ENCODE data around the gene PGGHG. TPM values are rescaled to one million over a fixed set of nuclear protein-coding genes. Genes with fewer than 3 reads are reported as not detected.
"Not testable (repeated sequence)": the region's sequence is repeated elsewhere in the genome, so short reads cannot be mapped to it uniquely, and the experiment has no call there.

PGGHG gene
- total RNA-seq, 6 experiments from 2014 or later, result 7.7 to 110 (median 13.8) TPM

DNA sequence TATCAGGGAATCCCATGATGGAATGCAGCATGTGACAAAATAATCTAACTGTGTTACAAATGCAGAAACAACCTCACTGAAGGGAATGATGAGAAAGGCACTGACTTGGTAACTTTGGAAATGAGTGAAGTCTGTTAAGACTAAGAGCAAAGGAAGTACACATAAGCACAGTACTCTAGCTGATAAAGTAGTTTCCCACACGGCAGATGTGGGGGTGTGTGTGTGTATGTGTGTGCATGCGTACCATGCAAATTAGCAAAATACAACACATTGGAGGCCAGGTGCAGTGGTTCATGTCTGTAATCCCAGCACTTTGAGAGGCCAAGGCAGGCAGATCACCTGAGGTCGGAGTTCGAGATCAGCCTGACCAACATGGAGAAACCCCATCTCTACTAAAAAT, 27.3 kb upstream of the PGGHG start:
- Histone ChIP-seq H3K27ac (no peak overlapping the region), H3K4me3 (no peak overlapping the region), H3K9me3 (peaks cover 0 to 4% (median 0%) of the 10 kb centered on the region in 4 donors), H3K4me1 (no peaks in the 10 kb centered on the region), H3K27me3 (no peaks in the 10 kb centered on the region), H3K36me3 (no peaks in the 10 kb centered on the region)
- DNase-seq (no peak), ATAC-seq (no peak)
- WGBS (ENCODE audit: insufficient coverage, low coverage, low lambda C conversion rate, missing lambda C conversion rate), result 81% methylated on average over 4 of the region's 4 CpGs
- TF ChIP-seq, protein P1, sequence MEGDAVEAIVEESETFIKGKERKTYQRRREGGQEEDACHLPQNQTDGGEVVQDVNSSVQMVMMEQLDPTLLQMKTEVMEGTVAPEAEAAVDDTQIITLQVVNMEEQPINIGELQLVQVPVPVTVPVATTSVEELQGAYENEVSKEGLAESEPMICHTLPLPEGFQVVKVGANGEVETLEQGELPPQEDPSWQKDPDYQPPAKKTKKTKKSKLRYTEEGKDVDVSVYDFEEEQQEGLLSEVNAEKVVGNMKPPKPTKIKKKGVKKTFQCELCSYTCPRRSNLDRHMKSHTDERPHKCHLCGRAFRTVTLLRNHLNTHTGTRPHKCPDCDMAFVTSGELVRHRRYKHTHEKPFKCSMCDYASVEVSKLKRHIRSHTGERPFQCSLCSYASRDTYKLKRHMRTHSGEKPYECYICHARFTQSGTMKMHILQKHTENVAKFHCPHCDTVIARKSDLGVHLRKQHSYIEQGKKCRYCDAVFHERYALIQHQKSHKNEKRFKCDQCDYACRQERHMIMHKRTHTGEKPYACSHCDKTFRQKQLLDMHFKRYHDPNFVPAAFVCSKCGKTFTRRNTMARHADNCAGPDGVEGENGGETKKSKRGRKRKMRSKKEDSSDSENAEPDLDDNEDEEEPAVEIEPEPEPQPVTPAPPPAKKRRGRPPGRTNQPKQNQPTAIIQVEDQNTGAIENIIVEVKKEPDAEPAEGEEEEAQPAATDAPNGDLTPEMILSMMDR (IDR thresholded peaks at IDR 0.05), result no peak
- TF ChIP-seq POLR2A (IDR thresholded peaks at IDR 0.05), result no peak
- intact Hi-C loops (cut with DNase I), result no loop called here

DNA sequence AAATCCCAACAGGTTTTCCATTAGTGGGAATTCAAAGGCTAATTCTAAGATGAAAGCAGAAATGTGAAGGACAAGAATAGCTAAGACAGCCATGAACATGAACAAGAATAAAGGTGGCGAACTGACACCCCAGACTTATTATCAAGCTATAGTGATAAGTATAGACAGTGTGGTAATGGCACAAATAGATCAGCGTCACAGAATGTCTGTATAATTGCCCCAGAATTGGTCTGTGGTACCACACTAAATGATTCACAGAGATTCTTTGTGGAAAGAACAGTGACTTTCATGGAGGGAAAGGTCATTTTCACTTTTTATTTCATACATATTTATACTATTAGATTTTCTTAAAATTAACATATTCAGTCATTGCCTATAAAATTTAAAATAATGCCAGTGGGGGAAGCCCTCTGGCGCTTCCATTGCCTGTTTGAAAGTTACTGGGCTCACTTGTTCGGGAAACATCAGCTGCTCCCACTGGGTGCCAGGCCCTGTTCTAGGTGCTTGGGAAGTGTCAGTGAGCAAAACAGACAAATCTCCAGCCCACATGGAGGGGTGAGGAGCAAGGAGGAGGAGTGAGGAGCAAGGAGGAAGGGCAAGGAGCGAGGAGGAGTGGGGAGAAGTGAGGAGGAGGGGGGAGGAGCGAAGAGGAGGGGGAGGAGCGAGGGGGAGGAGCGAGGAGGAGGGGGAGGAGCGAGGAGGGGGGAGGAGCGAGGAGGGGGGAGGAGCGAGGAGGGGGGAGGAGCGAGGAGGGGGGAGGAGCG, 22.1 kb upstream of the PGGHG start:
- Histone ChIP-seq H3K4me1 (no peaks in the 10 kb centered on the region), H3K27ac (no peak overlapping the region), H3K9me3 (peaks cover 0 to 4% (median 0%) of the 10 kb centered on the region in 4 donors), H3K36me3 (no peaks in the 10 kb centered on the region), H3K27me3 (no peaks in the 10 kb centered on the region), H3K4me3 (no peak overlapping the region)
- ATAC-seq, result no peak
- 69% methylated on average over 9 of the region's 13 CpGs for WGBS (ENCODE audit: insufficient coverage, low coverage, low lambda C conversion rate, missing lambda C conversion rate)
- intact Hi-C loops (cut with DNase I), result no loop called here
- DNase-seq, result peak in 1 of 3 donors; percentile 20
- TF ChIP-seq, protein P1 (IDR thresholded peaks at IDR 0.05), result no peak
- no peak for TF ChIP-seq POLR2A (IDR thresholded peaks at IDR 0.05)

DNA sequence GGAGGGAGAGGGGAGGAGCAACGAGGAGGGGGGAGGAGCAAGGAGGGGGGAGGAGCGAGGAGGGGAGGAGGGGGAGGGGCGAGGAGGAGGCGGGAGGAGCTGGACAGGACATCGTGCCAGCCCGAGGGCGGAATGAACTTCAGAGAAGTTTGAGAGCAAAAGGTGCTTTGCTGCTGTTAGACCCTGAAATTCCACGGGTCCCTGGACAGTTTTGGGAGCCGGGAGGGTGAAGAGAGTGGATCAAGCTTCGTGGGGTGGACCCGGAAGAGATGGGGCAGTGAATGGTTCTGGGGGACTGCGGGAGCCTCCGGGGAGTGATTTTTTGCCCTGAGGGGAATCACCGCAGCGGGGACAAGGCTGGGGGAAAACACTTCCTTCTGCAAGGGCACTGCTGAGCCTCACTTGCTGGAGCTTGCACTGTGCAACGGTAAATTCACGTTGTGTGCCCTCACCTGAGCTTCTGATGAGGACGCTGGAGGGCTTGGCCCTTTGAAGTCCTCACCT, 21.4 kb upstream of the PGGHG start:
- peak overlapping the region in 2 of 3 donors; percentile 13 to 17 for H3K4me3 ChIP-seq
- 34% methylated on average over 8 of the region's 18 CpGs for WGBS (ENCODE audit: insufficient coverage, low coverage, low lambda C conversion rate, missing lambda C conversion rate)
- H3K27ac ChIP-seq, result peak overlapping the region; percentile 53 to 69 (median 63)
- intact Hi-C loops (cut with DNase I), result no loop called here
- H3K9me3 ChIP-seq, result peaks cover 0 to 4% (median 0%) of the 10 kb centered on the region in 4 donors
- peak; percentile 61 to 74 (median 61) for DNase-seq
- H3K27me3 ChIP-seq, result no peaks in the 10 kb centered on the region
- peak; percentile 35 for TF ChIP-seq POLR2A (IDR thresholded peaks at IDR 0.05)
- TF ChIP-seq, protein P1 (IDR thresholded peaks at IDR 0.05), result no peak
- no peaks in the 10 kb centered on the region for H3K4me1 ChIP-seq
- H3K36me3 ChIP-seq, result no peaks in the 10 kb centered on the region
- peak; percentile 21 to 50 (median 38) for ATAC-seq

DNA sequence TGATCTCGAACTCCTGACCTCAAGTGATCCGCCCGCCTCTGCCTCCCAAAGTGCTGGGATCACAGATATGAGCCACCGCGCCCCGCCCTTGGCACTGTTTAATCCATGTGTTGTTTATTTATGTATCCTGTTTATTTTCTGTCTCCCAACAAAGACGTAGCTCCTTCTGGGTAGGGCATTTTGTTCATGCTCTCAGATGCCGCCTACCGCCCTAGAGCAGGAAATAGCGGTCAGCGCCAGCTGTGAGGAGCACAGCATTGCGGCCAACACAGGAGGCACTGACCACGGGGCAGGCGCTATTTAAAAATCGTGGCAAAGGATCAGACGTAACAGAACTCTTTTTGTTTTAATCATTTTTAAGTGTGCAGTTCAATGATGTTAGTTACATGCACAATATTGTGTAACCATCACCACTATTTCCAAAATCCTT, 20.2 kb upstream of the PGGHG start:
- H3K27me3 ChIP-seq; intact Hi-C loops (cut with DNase I); H3K4me1 ChIP-seq; H3K36me3 ChIP-seq; H3K9me3 ChIP-seq: not testable (repeated sequence)
- WGBS (ENCODE audit: insufficient coverage, low coverage, low lambda C conversion rate, missing lambda C conversion rate), result 36% methylated on average over 16 of the region's 16 CpGs
- DNase-seq (peak; percentile 54 to 72 (median 60)), ATAC-seq (peak; percentile 61 to 80 (median 78))
- H3K4me3 ChIP-seq, result peak overlapping the region in 1 of 3 donors; percentile 32
- H3K27ac ChIP-seq, result peak overlapping the region; percentile 53 to 69 (median 63)

Measured in right lobe of liver (tissue), 6 donors.